Hematopoietic multipotent progenitor cell (in vitro differentiated cells): ENCODE results near the gene GPC6. TPM values are rescaled to one million over a fixed set of nuclear protein-coding genes. Genes with fewer than 3 reads are reported as not detected.

Source experiments
- DNase-seq, 3 donors: peaks; one replicate each; pipeline ENCODE4 v3.0.0-alpha.2; 2011 to 2015; ENCODE audit warnings: low read depth in 2 of 3, low spot score in 2 of 3
- total RNA-seq: library from RNA; depleted of rRNA; stranded (reverse); fragments of >200 nt; gene quantifications from one replicate; pipeline ENCODE4 v1.2.3, GENCODE V29; 2012

Gene GPC6
- total RNA-seq, 1 donor: 0.54 TPM

DNA sequence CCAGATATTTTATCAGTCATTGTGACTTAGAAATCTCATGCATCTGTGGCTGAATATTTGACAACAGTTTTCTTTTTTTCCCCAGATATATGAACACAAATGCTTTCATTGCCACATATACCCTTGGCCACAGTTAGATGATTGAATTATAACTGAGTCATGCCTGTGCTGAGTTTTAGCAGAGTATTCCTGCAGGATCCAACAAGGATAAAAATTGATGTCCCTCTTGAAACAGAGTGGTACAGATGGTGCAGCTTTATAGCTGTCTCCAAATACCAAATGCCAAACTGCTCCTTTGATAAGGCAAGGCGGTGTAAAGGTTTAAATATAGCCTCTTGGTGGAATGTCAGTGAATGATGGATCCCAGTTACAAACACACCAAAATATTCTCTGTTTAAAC lies 428.5 kb downstream of the GPC6 start:
- no peak for DNase-seq

DNA sequence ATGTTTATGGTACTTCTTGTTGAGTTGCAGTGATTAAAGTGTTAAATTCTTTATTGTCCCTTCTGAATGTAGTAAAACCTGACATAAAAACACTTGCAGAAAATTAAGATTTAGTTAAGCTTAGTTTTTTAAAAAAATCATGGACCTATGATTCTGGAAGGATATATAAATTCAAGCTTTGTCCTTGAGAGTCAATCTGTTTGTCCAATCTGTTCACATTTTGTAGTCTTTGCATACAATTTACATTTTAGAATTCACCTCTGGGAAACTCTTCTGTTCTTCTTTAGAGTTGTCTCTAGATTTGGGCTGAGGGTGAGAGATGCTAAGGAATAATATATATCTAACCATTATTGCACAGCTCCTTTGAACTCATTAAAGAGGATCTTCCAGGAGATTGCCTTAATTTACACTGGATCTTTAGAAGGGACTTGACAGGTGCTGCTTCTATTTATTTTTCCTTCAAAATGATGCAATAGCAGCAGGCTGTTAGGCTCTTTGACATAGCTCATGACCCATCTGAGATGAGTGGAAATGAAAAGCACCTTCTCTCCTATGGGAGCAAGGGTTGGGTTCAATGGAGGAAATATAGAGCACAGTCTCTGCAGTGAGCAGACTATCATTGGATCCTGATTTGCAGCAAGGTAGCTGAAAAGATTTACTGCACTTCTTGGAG lies 433.9 kb downstream of the GPC6 start:
- DNase-seq: no peak

GRCh38 chr13:93670866-93671265 lies 444.3 kb downstream of the GPC6 start:
- DNase-seq: no peak

- no peak for DNase-seq
These were observed 446.4 kb downstream of the GPC6 start for GRCh38 chr13:93672996-93673395.

DNA sequence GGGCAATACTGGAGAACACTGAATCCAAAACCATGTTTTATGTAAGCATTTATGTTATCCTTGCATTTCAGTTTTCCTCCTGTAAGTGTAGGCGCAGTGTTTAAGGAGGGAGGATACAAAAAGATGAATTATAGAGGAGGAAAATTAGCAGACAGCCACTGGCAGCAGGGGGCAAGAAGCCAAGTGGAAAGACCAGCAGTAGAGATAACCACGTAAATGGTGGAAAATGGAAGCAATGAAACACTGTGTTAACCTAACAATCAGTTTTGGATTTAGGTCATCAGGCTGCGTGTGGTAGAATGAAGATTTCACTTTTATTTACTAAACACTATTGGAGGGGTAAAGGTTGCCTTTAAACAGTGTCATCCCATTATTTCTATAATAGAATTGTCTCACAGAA lies 447.3 kb downstream of the GPC6 start:
- no peak for DNase-seq

DNA sequence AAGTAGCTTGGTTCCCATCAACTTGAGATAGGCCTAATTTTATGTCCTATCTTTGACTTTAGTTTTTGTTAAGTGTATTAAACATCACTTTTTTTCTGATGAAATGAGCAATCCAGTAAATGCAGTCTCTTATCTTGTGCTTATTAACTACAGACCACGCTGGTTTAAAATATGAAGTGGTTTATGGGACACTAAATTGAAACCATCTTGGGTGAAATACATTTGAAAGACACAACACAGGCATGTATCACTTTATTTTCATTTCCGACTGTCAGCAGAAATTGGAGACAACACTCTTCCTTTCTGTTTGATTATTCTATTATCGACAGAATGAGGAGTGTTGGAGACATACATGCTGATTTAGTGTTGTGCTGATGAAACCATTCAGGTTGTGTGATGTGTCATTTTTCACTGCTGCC lies 447.7 kb downstream of the GPC6 start:
- no peak for DNase-seq

GRCh38 chr13:93680329-93680728 lies 453.7 kb downstream of the GPC6 start:
- DNase-seq: no peak

DNA sequence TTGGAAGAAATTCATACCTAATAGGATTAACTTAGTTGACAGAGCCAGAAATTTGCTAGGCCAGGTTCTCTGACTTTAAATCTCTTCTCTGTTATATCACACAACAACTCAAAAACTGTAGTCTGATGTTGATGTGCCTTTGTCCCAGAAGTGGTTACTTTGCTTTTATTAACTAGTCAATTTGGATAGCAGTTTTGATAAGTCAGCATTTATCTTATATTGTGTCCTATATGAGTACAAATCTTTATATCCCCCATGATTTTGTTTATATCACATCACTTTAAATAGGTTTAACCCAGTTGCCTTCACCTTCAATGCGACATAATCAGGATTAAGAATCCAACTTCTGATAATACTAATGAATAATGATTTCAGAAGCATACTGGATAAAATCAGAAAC lies 459.3 kb downstream of the GPC6 start:
- DNase-seq: no peak

DNA sequence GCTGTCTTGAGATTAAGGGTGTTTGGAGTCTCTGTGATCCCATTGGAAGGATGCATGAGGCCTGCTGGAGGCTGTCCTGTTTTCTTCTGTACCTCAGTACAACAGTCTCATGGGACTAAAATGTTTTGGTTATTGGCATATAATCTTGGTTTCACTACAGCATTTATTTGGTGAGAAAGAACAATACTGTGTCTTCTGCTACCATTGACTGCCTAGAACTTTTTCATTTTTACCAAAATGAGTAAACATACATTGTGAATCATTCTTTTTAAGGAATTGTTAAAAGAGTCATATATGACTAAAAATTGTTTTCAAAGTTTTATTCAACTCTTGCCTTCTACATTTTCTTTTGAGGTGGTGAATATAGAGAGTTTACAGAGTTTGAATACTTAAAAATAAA lies 459.8 kb downstream of the GPC6 start:
- no peak for DNase-seq

DNA sequence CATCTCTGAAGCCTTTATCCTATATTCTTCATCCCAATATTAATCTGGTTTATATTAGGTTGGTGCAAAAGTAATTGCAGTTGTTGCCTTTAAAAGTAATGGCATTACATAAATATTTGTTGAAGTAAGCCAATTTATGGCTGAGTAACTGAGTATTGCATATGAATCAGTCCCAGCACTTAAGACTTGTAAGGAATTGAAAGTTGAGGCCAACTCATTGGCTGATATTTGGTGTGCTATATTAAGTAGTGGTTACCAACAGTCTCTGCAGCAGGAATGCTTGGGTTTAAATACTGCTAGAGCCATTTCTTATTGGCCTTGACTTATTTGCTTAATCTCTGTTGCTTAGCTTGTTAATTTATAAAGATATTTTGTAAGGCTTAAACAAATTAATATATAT lies 460.7 kb downstream of the GPC6 start:
- no peak for DNase-seq

DNA sequence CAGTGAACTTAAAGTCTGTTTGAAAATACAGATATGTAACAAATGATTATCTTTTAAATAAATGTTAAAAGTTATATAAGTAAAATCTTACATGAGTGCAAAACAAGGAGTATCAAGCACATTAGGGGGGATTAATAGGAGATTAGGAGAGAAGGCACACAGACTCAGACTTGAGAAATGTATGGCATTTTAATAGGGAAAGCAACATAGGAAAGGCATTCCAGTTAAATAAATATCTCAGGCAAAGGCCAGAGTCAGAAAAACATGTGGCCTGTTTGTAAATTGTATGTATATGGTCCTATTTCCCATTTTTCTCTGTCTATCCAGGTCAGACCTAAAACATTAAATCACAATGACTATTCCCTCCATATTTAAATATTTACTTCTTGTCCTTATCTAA lies 462.7 kb downstream of the GPC6 start:
- DNase-seq: no peak

DNA sequence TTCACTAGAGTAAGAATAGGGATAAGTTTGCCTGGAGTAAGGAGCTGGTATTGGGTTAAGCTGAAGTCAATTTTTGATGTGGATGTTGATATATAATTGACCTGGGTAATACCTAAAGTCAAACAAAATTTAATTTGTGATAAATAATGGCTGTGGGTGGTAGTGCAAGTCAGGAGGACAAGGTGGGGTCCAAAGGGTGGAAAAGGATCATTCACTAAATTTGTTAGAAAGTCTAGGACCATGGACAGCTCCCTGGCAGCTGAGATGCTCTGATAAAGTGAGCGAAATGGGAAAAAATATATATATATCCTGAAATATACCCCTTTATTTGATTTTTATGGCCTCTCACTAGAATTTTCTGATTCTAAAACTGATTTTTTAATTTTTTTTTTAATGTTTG lies 463.5 kb downstream of the GPC6 start:
- peak in 2 of 3 donors; percentile 0 to 19 for DNase-seq

DNA sequence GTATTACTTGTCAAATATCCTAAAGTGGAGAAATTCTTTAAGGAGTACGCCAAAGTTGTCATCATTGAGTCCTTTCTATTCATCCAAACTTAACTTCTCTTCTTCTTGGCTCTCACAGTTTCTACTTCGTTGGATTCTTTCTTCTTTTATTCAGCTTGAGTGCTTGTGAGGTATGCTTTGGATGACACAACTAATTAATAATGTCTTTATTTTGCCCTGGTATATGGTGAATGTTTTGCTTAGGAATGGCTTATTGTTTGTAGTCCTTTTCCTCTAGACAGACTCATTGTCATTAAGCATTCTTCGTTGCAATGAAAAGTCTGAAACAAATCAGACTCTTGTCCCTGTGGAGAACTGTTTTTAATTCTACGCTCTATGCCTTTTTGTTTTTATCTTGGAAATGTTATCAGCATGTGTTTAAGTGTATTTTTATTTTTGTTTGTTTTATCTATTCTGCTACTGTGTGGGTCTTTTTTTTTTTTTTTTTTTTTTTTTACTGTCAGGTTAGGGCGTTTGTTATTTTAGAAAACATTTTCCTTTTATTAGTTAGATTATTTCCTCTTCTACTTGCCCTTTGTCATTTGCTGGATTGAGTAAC lies 471.5 kb downstream of the GPC6 start:
- DNase-seq: no peak

- no peak for DNase-seq
These were observed 473.5 kb downstream of the GPC6 start for GRCh38 chr13:93700115-93700514.

- no peak for DNase-seq
These were observed 481.9 kb downstream of the GPC6 start for GRCh38 chr13:93708308-93709075.

DNA sequence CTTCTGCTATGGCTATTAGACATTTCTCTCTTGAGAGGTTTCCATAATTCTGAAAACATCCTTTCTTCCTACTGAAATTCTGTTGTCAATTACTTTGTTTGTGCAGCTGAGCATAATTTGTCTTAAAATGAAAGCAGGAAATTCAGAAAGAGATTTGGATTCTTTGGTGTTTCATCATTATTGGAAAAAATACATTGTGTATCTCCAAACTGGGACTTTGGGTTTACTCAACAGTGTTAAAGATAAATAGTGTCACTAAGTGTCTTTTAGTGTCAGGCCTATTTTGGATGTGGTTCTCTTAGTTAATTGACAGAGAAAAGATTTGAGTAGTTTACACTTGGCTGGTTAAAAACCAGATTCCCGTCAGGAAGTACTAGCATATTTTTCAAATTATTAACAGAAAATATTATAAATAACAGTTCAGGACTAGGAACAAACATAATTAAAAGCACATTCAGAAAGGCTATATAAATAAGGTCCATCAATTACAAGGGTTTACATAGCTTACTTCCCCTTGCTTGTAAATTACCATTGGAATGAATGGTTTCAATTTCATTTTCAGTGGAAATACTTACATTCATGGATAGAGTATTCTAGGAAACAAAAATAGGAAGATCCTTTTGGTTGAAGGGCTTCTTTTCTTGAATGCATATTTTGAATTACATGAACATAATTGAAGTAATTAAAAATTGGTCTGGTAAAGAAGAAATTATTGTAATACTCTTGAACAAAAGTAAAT lies 483.1 kb downstream of the GPC6 start:
- DNase-seq: no peak

DNA sequence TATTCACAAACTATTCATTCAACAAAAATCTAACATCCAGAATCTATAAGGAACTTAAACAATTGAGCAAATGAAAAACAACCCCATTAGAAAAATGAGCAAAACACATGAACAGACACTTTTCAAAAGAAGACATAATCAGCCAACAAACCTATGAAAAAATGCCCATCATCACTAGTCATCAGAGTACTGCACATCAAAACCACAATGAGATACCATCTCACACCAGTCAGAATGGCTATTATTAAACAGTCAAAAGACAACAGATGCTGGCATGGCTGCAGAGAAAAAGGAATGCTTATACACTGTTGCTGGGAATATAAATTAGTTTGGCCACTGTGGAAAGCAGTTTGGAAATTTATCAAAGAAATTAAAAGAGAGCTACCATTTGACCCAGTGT lies 487.6 kb downstream of the GPC6 start:
- DNase-seq: no peak

- DNase-seq: no peak
These were observed 489.3 kb downstream of the GPC6 start for GRCh38 chr13:93715866-93716265.

GRCh38 chr13:93716623-93717022 lies 490.0 kb downstream of the GPC6 start:
- no peak for DNase-seq

- DNase-seq: no peak
These were observed 494.9 kb downstream of the GPC6 start for GRCh38 chr13:93721483-93721882.

- no peak for DNase-seq
These were observed 496.7 kb downstream of the GPC6 start for GRCh38 chr13:93723316-93723715.
